OCI-LY7 (cell line): ENCODE results near the gene KDM4D. TPM values are rescaled to one million over a fixed set of nuclear protein-coding genes. Genes with fewer than 3 reads are reported as not detected.
"Not testable (repeated sequence)": the region's sequence is repeated elsewhere in the genome, so short reads cannot be mapped to it uniquely, and the experiment has no call there.

ENCODE experiments used
- BruUV-seq: library from RNA; stranded (reverse); fragments of 400-500 nt; replicated peaks from 2 replicates; lab custom pipeline; 2021; lab: Mats Ljungman, UMichigan
- CTCF ChIA-PET: fragments of 300-600 bp; sonication (Branson Sonifier 250); formaldehyde crosslinking; loops from one replicate; lab custom pipeline; 2022; ENCODE audit warnings: antibody characterized with exemption; ENCODE audit not compliant: unreplicated experiment; lab: Charles Lee
- POLR2A ChIA-PET: fragments of 300-600 bp; sonication (Branson Sonifier 250); formaldehyde crosslinking; loops from one replicate; lab custom pipeline; 2022; ENCODE audit warnings: antibody characterized with exemption; lab: Charles Lee
- DNase-seq: peaks from one replicate; pipeline ENCODE4 v3.0.0-alpha.2; 2015; ENCODE audit warnings: low spot score
- H2AFZ ChIP-seq: fragments of 200-600 bp; sonication (generic), shearing (Covaris generic); 2 replicates; pipeline ENCODE4 v1.6.1; 2014; ENCODE audit warnings: mild to moderate bottlenecking, antibody characterized with exemption, low read length, moderate library complexity
- H3K27ac ChIP-seq: fragments of 200-600 bp; sonication (generic); 2 replicates; pipeline ENCODE4 v1.5.1; 2014; ENCODE audit warnings: mixed run types, low read depth, mild to moderate bottlenecking, moderate library complexity, low read length, inconsistent platforms; ENCODE audit not compliant: poor library complexity, severe bottlenecking
- H3K36me3 ChIP-seq: fragments of 200-600 bp; sonication (generic); 2 replicates; pipeline ENCODE4 v1.6.1; 2014; ENCODE audit warnings: mild to moderate bottlenecking, antibody characterized with exemption, low read length, moderate library complexity, mixed read lengths; ENCODE audit not compliant: insufficient read depth
- H3K4me1 ChIP-seq: fragments of 200-600 bp; sonication (generic); 2 replicates; pipeline ENCODE4 v1.5.1; 2014; ENCODE audit warnings: mild to moderate bottlenecking, low read length; ENCODE audit not compliant: insufficient read depth, poor library complexity, severe bottlenecking
- H3K4me2 ChIP-seq: fragments of 200-600 bp; sonication (generic); 2 replicates; pipeline ENCODE4 v1.6.1; 2014; ENCODE audit warnings: mild to moderate bottlenecking, low read length
- H3K4me3 ChIP-seq: fragments of 200-600 bp; sonication (generic); 2 replicates; pipeline ENCODE4 v1.5.1; 2014; ENCODE audit warnings: mild to moderate bottlenecking, low read depth, low read length; ENCODE audit not compliant: poor library complexity, severe bottlenecking
- H3K79me2 ChIP-seq: fragments of 200-600 bp; sonication (generic); 2 replicates; pipeline ENCODE4 v1.6.1; 2016; ENCODE audit warnings: low read depth, mild to moderate bottlenecking, low read length, moderate library complexity, mixed read lengths; ENCODE audit not compliant: insufficient read depth
- H3K9me2 ChIP-seq: fragments of 200-600 bp; sonication (generic); 2 replicates; pipeline ENCODE4 v1.6.1; 2016; ENCODE audit warnings: mild to moderate bottlenecking, low read length, mixed read lengths; ENCODE audit not compliant: insufficient read depth
- H3K9me3 ChIP-seq: fragments of 200-600 bp; sonication (generic); 2 replicates; pipeline ENCODE4 v1.6.1; 2014; ENCODE audit warnings: mild to moderate bottlenecking, mixed run types, low read length, mixed read lengths
- H4K20me1 ChIP-seq: fragments of 200-600 bp; sonication (generic); 2 replicates; pipeline ENCODE4 v1.6.1; 2014; ENCODE audit warnings: mild to moderate bottlenecking, antibody characterized with exemption, low read length, moderate library complexity, mixed read lengths; ENCODE audit not compliant: insufficient read depth
- EZH2phosphoT487 ChIP-seq: fragments of 200-600 bp; sonication (generic); IDR thresholded peaks from 2 replicates; pipeline ENCODE4 v1.6.1; 2018; ENCODE audit warnings: low read depth, borderline replicate concordance, mild to moderate bottlenecking, mixed run types, antibody characterized with exemption, low read length, moderate library complexity, mixed read lengths
- intact Hi-C: fragments of 100-400 bp; cut with micrococcal nuclease; formaldehyde crosslinking; loops from one replicate; pipeline ENCODE4 v1.10.0; 2022; ENCODE audit not compliant: unreplicated experiment
- total RNA-seq, 2 experiments: library from RNA; depleted of rRNA in 1 of 2; stranded (reverse); fragments of >200 nt in 1 of 2; shearing (Covaris generic) in 1 of 2; gene quantifications; 2 replicates each; pipeline ENCODE4 v1.2.3, GENCODE V29; 2014 to 2022
- TF ChIP-seq, protein P1 (sequence below): fragments of 200-600 bp; sonication (generic); conservative IDR thresholded peaks from 2 replicates; pipeline ENCODE4 v1.5.1; 2014; ENCODE audit warnings: mild to moderate bottlenecking, antibody characterized with exemption, low read length, moderate library complexity, mixed read lengths

The KDM4D gene
- total RNA-seq, 2 experiments from 2014 or later, result 1.0 to 1.6 TPM

DNA sequence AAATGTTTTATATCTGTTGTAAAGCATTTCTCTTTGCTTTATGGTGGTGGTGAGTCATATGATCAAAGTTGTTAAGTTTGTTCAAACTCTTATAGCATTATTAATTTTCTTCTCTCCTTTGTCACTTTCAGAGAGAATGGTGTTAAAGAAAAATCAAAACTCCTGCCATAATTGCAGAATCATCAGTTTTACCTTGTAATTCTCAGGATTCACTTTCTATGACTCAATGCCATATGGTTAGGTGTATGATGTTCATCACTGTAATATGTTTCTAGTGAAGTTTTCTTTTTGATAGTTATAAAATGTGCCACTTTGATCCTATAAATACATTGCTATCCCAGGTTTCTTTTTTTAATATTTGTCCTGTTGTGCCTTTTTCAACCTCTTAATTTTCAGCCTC is 37.9 kb downstream of the KDM4D start:
- CTCF ChIA-PET, result no interaction called here

GRCh38 chr11:95014184-95014821 is 40.8 kb downstream of the KDM4D start:
- no peak overlapping the region for H2AFZ ChIP-seq
- no TSS peak for BruUV-seq
- no peaks in the 10 kb centered on the region for H3K4me1 ChIP-seq
- ChIA-PET POLR2A (no interaction called here), CTCF (no interaction called here)
- DNase-seq, result no peak
- no peak for TF ChIP-seq EZH2phosphoT487
- TF ChIP-seq, protein P1, sequence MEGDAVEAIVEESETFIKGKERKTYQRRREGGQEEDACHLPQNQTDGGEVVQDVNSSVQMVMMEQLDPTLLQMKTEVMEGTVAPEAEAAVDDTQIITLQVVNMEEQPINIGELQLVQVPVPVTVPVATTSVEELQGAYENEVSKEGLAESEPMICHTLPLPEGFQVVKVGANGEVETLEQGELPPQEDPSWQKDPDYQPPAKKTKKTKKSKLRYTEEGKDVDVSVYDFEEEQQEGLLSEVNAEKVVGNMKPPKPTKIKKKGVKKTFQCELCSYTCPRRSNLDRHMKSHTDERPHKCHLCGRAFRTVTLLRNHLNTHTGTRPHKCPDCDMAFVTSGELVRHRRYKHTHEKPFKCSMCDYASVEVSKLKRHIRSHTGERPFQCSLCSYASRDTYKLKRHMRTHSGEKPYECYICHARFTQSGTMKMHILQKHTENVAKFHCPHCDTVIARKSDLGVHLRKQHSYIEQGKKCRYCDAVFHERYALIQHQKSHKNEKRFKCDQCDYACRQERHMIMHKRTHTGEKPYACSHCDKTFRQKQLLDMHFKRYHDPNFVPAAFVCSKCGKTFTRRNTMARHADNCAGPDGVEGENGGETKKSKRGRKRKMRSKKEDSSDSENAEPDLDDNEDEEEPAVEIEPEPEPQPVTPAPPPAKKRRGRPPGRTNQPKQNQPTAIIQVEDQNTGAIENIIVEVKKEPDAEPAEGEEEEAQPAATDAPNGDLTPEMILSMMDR, result no peak
- H3K79me2 ChIP-seq, result no peaks in the 10 kb centered on the region
- H3K4me3 ChIP-seq, result no peak overlapping the region
- H3K4me2 ChIP-seq, result no peak overlapping the region
- no peaks in the 10 kb centered on the region for H3K9me3 ChIP-seq
- H3K9me2 ChIP-seq, result no peaks in the 10 kb centered on the region
- no peak overlapping the region for H3K27ac ChIP-seq
- no peaks in the 10 kb centered on the region for H3K36me3 ChIP-seq
- intact Hi-C loops, result no loop called here
- H4K20me1 ChIP-seq, result no peaks in the 10 kb centered on the region

More for the DNA sequence above, 37.9 kb downstream of the KDM4D start:
- intact Hi-C loops, result no loop called here
- Histone ChIP-seq H2AFZ (no peak overlapping the region), H3K4me2 (no peak overlapping the region), H3K4me3 (no peak overlapping the region), H3K79me2 (no peaks in the 10 kb centered on the region), H3K27ac (no peak overlapping the region), H3K9me3 (no peaks in the 10 kb centered on the region), H3K9me2 (no peaks in the 10 kb centered on the region), H3K36me3 (no peaks in the 10 kb centered on the region), H4K20me1 (no peaks in the 10 kb centered on the region), H3K4me1 (no peaks in the 10 kb centered on the region)
- TF ChIP-seq EZH2phosphoT487, result no peak
- TF ChIP-seq, protein P1, result no peak
- no TSS peak for BruUV-seq
- DNase-seq, result no peak
- POLR2A ChIA-PET, result no interaction called here

GRCh38 chr11:95016139-95016538 is 42.6 kb downstream of the KDM4D start:
- intact Hi-C loops, result no loop called here
- Histone ChIP-seq H3K9me3 (no peaks in the 10 kb centered on the region), H3K36me3 (no peaks in the 10 kb centered on the region), H4K20me1 (no peaks in the 10 kb centered on the region), H2AFZ (no peak overlapping the region), H3K9me2 (no peaks in the 10 kb centered on the region), H3K79me2 (no peaks in the 10 kb centered on the region), H3K27ac (no peak overlapping the region), H3K4me1 (no peaks in the 10 kb centered on the region), H3K4me2 (no peak overlapping the region), H3K4me3 (no peak overlapping the region)
- CTCF ChIA-PET, result no interaction called here
- DNase-seq, result no peak
- POLR2A ChIA-PET, result interaction anchor here (0.7 kb wide), 1 partner anchor 861 kb away, joined by 3 read pairs; no protein-coding TSS in a partner anchor
- no TSS peak for BruUV-seq
- TF ChIP-seq EZH2phosphoT487, result no peak
- TF ChIP-seq, protein P1, result no peak

GRCh38 chr11:95021468-95021867 is 48.0 kb downstream of the KDM4D start:
- H3K4me3 ChIP-seq, DNase-seq, H2AFZ ChIP-seq, intact Hi-C loops, CTCF ChIA-PET, H4K20me1 ChIP-seq, H3K79me2 ChIP-seq, BruUV-seq, POLR2A ChIA-PET, H3K4me2 ChIP-seq, H3K36me3 ChIP-seq, H3K4me1 ChIP-seq, H3K9me2 ChIP-seq, H3K9me3 ChIP-seq, H3K27ac ChIP-seq: not testable (repeated sequence)
